Trophoblast cell (in vitro differentiated cells and primary cell): Measurements from ENCODE around the gene PGBD5.

Source experiments
- DNase-seq, 2 donors: peaks; one replicate each; pipeline ENCODE4 v3.0.0-alpha.2; 2016
- H2AFZ ChIP-seq: 2 replicates; pipeline ENCODE4 v1.6.1; 2013; ENCODE audit warnings: low read length, moderate library complexity, mild to moderate bottlenecking; ENCODE audit not compliant: insufficient read depth, poor library complexity
- H2AK5ac ChIP-seq: 2 replicates; pipeline ENCODE4 v1.6.1; 2013; ENCODE audit warnings: mild to moderate bottlenecking, low read length
- H2BK120ac ChIP-seq: 2 replicates; pipeline ENCODE4 v1.6.1; 2013; ENCODE audit warnings: low read length, mild to moderate bottlenecking, moderate library complexity; ENCODE audit not compliant: insufficient read depth, poor library complexity
- H2BK12ac ChIP-seq: 2 replicates; pipeline ENCODE4 v1.6.1; 2013; ENCODE audit warnings: mild to moderate bottlenecking, low read length, moderate library complexity
- H2BK5ac ChIP-seq: 2 replicates; pipeline ENCODE4 v1.6.1; 2013; ENCODE audit warnings: low read length, low read depth, moderate library complexity, mild to moderate bottlenecking; ENCODE audit not compliant: poor library complexity
- H3K14ac ChIP-seq: 2 replicates; pipeline ENCODE4 v1.6.1; 2013; ENCODE audit warnings: mild to moderate bottlenecking, low read length
- H3K18ac ChIP-seq: 2 replicates; pipeline ENCODE4 v1.6.1; 2013; ENCODE audit warnings: mild to moderate bottlenecking, low read length
- H3K23ac ChIP-seq: 2 replicates; pipeline ENCODE4 v1.6.1; 2013; ENCODE audit warnings: low read length
- H3K27ac ChIP-seq: 2 replicates; pipeline ENCODE4 v1.5.1; 2013; ENCODE audit warnings: low read depth, mild to moderate bottlenecking, inconsistent platforms, low read length, moderate library complexity
- H3K27me3 ChIP-seq: 2 replicates; pipeline ENCODE4 v1.6.1; 2013; ENCODE audit warnings: inconsistent platforms, mild to moderate bottlenecking, low read length, moderate library complexity; ENCODE audit not compliant: insufficient read depth
- H3K36me3 ChIP-seq, 2 experiments: 1 replicate in 1 of 2; 2 replicates in 1 of 2; pipeline ENCODE4 v1.6.1; 2013; ENCODE audit warnings: low read length in 2 of 2, mild to moderate bottlenecking in 2 of 2, moderate library complexity in 1 of 2; ENCODE audit not compliant: insufficient read depth in 2 of 2, control insufficient read depth in 1 of 2
- H3K4ac ChIP-seq: 2 replicates; pipeline ENCODE4 v1.6.1; 2013; ENCODE audit warnings: low read depth, mild to moderate bottlenecking, low read length, moderate library complexity
- H3K4me1 ChIP-seq, 2 experiments: 1 replicate in 1 of 2; 2 replicates in 1 of 2; pipeline ENCODE4 v1.6.1; 2013; ENCODE audit warnings: low read length in 2 of 2, mild to moderate bottlenecking in 2 of 2, moderate library complexity in 1 of 2; ENCODE audit not compliant: insufficient read depth in 2 of 2, control insufficient read depth in 1 of 2
- H3K4me2 ChIP-seq: 2 replicates; pipeline ENCODE4 v1.6.1; 2013; ENCODE audit warnings: inconsistent platforms, mild to moderate bottlenecking, low read length, moderate library complexity
- H3K4me3 ChIP-seq: 2 replicates; pipeline ENCODE4 v1.5.1; 2013; ENCODE audit warnings: mild to moderate bottlenecking, low read depth, low read length, inconsistent platforms
- H3K79me1 ChIP-seq: one replicate; pipeline ENCODE4 v1.6.1; 2013; ENCODE audit warnings: low read length
- H3K79me2 ChIP-seq: 2 replicates; pipeline ENCODE4 v1.6.1; 2013; ENCODE audit warnings: low read length, mild to moderate bottlenecking; ENCODE audit not compliant: control insufficient read depth, insufficient read depth, poor library complexity
- H3K9ac ChIP-seq: 2 replicates; pipeline ENCODE4 v1.6.1; 2013; ENCODE audit warnings: mild to moderate bottlenecking, low read length
- H3K9me3 ChIP-seq: 2 replicates; pipeline ENCODE4 v1.6.1; 2013; ENCODE audit warnings: low read depth, mild to moderate bottlenecking, control low read depth, inconsistent platforms, low read length; ENCODE audit not compliant: insufficient read depth
- H4K12ac ChIP-seq: 2 replicates; pipeline ENCODE4 v1.6.1; 2013; ENCODE audit warnings: low read depth, mild to moderate bottlenecking, low read length, moderate library complexity
- H4K8ac ChIP-seq: 2 replicates; pipeline ENCODE4 v1.6.1; 2013; ENCODE audit warnings: low read depth, mild to moderate bottlenecking, low read length, moderate library complexity
- H4K91ac ChIP-seq: one replicate; pipeline ENCODE4 v1.6.1; 2013; ENCODE audit warnings: low read depth, mild to moderate bottlenecking, low read length, moderate library complexity
- WGBS: extraction: QIAGEN DNeasy Blood & Tissue Kit; methylation state at CpG from one replicate; pipeline ENCODE4 v1.1.7; 2013; ENCODE audit warnings: missing lambda C conversion rate; ENCODE audit not compliant: insufficient read length, insufficient coverage; ENCODE audit errors: extremely low coverage; 5-methylcytosine and 5-hydroxymethylcytosine counted together

Gene PGBD5

DNA sequence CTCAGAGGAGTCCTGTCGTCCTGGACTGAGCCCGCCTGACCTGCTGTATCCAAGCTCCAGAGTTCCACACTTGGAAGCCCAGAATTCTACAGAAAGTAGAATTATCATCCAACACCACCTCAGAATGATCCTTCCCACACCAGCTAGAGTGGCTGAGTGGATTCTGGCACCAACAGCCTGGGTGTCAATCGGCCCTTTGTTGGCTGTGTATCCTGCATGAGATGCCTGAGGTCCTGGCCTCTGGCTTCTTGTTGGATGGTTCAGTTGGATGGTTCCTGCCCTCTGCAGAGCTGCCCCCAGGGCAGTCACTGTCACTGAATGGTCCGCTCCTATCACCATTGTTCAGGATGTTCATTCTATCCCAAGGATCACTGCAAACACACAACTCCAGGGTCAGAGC, 49.8 kb downstream of the PGBD5 start:
- Histone ChIP-seq H3K14ac (no peak overlapping the region), H2AK5ac (no peak overlapping the region), H3K9ac (no peak overlapping the region), H2BK5ac (no peak overlapping the region), H3K4me1 (no peaks in the 10 kb centered on the region), H3K18ac (no peak overlapping the region), H4K12ac (no peak overlapping the region), H4K8ac (no peak overlapping the region), H2AFZ (no peak overlapping the region), H3K36me3 (no peaks in the 10 kb centered on the region), H3K79me2 (no peaks in the 10 kb centered on the region), H3K79me1 (no peaks in the 10 kb centered on the region), H3K4me3 (no peak overlapping the region), H3K23ac (no peak overlapping the region), H3K9me3 (peaks cover 8% of the 10 kb centered on the region), H3K4me2 (no peak overlapping the region), H3K4ac (no peak overlapping the region), H2BK12ac (no peak overlapping the region), H3K27me3 (no peaks in the 10 kb centered on the region), H3K27ac (no peak overlapping the region), H4K91ac (no peak overlapping the region), H2BK120ac (no peak overlapping the region)
- no CpG with 5 or more reads among the region's 4 CpGs for WGBS
- no peak for DNase-seq

DNA sequence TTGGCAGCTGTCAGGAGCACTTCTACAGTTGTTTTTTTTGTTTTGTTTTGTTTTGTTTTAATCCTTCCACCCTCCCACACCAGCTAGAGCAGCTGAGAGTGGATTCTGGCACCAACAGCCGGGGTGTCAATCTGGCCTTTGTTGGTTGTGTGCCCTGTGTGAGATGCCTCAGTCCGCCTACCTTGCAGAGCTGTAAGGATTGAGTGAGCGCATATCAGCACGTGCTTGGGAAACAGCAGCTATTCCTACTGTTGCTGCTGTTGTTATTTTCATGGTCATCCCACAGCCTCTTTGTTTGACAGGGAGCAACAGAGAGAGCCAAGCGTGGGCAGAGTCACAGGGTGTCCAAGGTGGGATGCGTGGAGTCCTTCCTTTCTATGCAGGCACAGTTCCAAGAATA, 50.4 kb downstream of the PGBD5 start:
- H3K9ac ChIP-seq = no peak overlapping the region

GRCh38 chr1:230375147-230375546, 51.0 kb downstream of the PGBD5 start:
- no peak overlapping the region for H2BK5ac ChIP-seq
- no peak overlapping the region for H3K4ac ChIP-seq
- H3K14ac ChIP-seq = no peak overlapping the region
- no peak overlapping the region for H3K4me2 ChIP-seq
- no peak overlapping the region for H4K8ac ChIP-seq
- H4K91ac ChIP-seq = no peak overlapping the region
- no peak overlapping the region for H3K9ac ChIP-seq
- no peaks in the 10 kb centered on the region for H3K27me3 ChIP-seq
- H3K9me3 ChIP-seq = peaks cover 8% of the 10 kb centered on the region
- H3K36me3 ChIP-seq = no peaks in the 10 kb centered on the region
- WGBS = no CpG with 5 or more reads among the region's 3 CpGs
- H4K12ac ChIP-seq = no peak overlapping the region
- H2AFZ ChIP-seq = no peak overlapping the region
- H3K18ac ChIP-seq = no peak overlapping the region
- H3K23ac ChIP-seq = no peak overlapping the region
- no peak for DNase-seq
- no peak overlapping the region for H2BK120ac ChIP-seq
- no peak overlapping the region for H3K4me3 ChIP-seq
- no peaks in the 10 kb centered on the region for H3K79me2 ChIP-seq
- H2BK12ac ChIP-seq = no peak overlapping the region
- H3K4me1 ChIP-seq = no peaks in the 10 kb centered on the region
- no peak overlapping the region for H3K27ac ChIP-seq
- no peak overlapping the region for H2AK5ac ChIP-seq
- H3K79me1 ChIP-seq = no peaks in the 10 kb centered on the region

More for the DNA sequence above, 50.4 kb downstream of the PGBD5 start:
- H3K9me3 ChIP-seq = peaks cover 8% of the 10 kb centered on the region
- H2AFZ ChIP-seq = no peak overlapping the region
- H4K91ac ChIP-seq = no peak overlapping the region
- no peaks in the 10 kb centered on the region for H3K79me1 ChIP-seq
- no peaks in the 10 kb centered on the region for H3K79me2 ChIP-seq
- H2AK5ac ChIP-seq = no peak overlapping the region
- no peak overlapping the region for H3K14ac ChIP-seq
- H2BK120ac ChIP-seq = no peak overlapping the region
- H3K4ac ChIP-seq = no peak overlapping the region
- no peak for DNase-seq
- H3K4me1 ChIP-seq = no peaks in the 10 kb centered on the region
- H3K23ac ChIP-seq = no peak overlapping the region
- no peak overlapping the region for H4K12ac ChIP-seq
- no peak overlapping the region for H3K18ac ChIP-seq
- no peaks in the 10 kb centered on the region for H3K27me3 ChIP-seq
- H2BK5ac ChIP-seq = no peak overlapping the region
- no peak overlapping the region for H3K4me2 ChIP-seq
- no CpG with 5 or more reads among the region's 6 CpGs for WGBS
- no peak overlapping the region for H4K8ac ChIP-seq
- H3K4me3 ChIP-seq = no peak overlapping the region
- no peak overlapping the region for H3K27ac ChIP-seq
- H2BK12ac ChIP-seq = no peak overlapping the region
- no peaks in the 10 kb centered on the region for H3K36me3 ChIP-seq

- no peaks in the 10 kb centered on the region for H3K36me3 ChIP-seq
- H3K4ac ChIP-seq = no peak overlapping the region
- no peaks in the 10 kb centered on the region for H3K79me2 ChIP-seq
- H3K9me3 ChIP-seq = no peaks in the 10 kb centered on the region
- H3K79me1 ChIP-seq = no peaks in the 10 kb centered on the region
- H3K4me1 ChIP-seq = no peaks in the 10 kb centered on the region
- no peak overlapping the region for H4K8ac ChIP-seq
- H3K4me2 ChIP-seq = no peak overlapping the region
- no peak overlapping the region for H2AK5ac ChIP-seq
- no peak overlapping the region for H3K18ac ChIP-seq
- no peak for DNase-seq
- H4K12ac ChIP-seq = no peak overlapping the region
- no peak overlapping the region for H2AFZ ChIP-seq
- no peaks in the 10 kb centered on the region for H3K27me3 ChIP-seq
- no peak overlapping the region for H2BK120ac ChIP-seq
- H4K91ac ChIP-seq = no peak overlapping the region
- H3K4me3 ChIP-seq = no peak overlapping the region
- WGBS = no CpG with 5 or more reads among the region's 12 CpGs
- no peak overlapping the region for H3K23ac ChIP-seq
- H2BK5ac ChIP-seq = no peak overlapping the region
- no peak overlapping the region for H3K27ac ChIP-seq
- H3K14ac ChIP-seq = no peak overlapping the region
- no peak overlapping the region for H3K9ac ChIP-seq
- H2BK12ac ChIP-seq = no peak overlapping the region
These were observed 54.0 kb downstream of the PGBD5 start for GRCh38 chr1:230371923-230372703.
